HG02938 (cell line): ENCODE results near the gene MYO3A.

Experiments
- ATAC-seq: cut with Tn5 transposase; IDR thresholded peaks from one replicate; pipeline ENCODE4 v1.9.1; 2021; ENCODE audit warnings: mild to moderate bottlenecking, moderate library complexity; ENCODE audit not compliant: unreplicated experiment

Gene MYO3A

DNA sequence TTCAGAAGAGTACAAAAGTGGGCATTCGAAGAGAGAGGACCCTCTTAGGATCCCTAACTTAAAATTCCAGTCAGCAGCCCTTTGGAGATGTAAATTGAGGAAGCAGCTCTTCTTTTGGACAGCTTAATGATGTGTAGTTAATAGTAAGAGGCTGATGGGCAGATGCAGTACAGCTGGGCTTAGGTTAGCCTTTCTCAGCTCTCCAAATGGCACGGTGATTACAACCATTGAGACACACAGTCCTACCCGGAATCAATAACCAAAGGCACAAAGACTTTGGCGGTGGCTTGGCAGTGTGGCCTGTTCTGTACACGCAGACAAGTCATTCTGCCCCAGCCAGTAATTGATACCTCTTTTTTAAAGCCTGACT, 309.3 kb downstream of the MYO3A start:
- ATAC-seq = no peak

DNA sequence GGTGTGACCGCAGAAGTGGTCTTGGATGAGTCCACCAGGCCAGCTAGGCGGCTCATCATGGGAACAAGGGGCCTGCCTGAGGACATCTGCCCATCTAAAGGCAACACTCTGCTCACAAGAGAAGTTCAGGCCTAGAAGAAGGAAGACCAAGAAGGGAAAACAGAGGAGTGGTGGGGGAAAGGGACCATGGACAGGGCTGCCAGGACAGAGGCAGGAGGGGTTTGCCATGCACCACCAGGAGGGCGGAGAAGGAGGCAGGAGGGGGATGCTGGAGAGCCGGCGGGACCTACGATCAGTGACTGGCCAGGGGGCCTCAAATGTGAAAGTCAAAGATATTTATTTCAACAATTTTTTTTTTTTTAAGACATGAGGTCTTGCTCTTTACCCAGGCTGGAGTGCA, 315.7 kb downstream of the MYO3A start:
- ATAC-seq = no peak

DNA sequence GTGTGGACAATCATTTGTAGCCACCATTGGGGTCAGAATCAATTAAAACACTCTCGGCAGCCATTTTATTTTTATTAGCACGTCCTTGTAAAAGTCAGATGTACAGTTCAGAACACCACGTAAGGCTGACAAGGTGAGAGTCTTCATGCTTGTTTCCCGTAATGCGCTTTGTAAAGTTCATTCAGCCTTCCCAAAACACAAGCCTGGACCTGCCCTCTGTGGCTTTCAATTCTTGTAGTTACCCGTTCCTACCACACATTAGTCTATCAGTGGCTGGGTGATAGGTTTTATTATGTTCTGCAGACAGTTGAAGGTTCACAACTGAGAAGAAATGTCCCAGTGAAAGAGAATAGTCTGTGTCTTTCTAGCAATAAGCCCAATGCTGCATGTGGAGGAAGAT, 317.9 kb downstream of the MYO3A start:
- no peak for ATAC-seq

DNA sequence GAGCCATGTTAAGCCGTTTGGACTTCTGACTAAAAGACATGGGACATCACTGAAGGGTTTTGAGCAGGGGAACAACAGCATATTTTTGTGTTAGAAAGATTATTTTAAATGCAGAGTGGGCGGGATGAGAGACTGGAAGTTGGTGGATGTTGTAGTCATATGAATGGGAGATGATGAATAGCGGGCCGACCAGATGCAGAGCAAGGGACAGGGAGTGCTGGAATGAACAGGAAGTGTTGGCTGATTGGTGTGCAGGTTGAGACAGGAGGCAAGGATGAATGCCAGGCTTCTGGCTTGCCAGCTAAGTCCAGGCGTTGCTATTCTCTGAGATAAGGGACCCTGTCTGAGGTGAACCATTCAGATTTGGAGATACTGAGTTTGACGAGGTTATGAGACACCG, 320.6 kb downstream of the MYO3A start:
- no peak for ATAC-seq

DNA sequence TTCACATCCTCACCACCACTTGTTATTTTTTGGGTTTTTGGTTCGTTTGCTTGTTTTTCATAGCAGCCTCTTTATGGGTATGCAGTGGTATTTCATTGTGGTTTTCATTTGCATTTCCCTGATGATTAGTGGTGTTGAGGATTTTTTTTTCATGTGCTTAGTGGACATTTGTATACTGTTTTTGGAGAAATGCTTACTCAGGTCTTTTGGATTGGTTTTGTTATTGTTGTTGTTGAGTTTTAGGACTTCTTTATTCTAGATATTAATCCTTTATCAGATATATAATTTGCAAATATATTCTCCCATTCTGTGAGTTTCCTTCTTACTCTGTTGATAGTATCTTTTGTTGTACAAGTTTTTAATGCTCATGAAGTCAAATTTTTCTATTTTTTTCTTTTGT, 325.3 kb downstream of the MYO3A start:
- no peak for ATAC-seq
